GM12874 (cell line): ENCODE data around the gene STPG2.

Experiments
- CTCF ChIP-seq: IDR thresholded peaks from 2 replicates; pipeline ENCODE4 v1.5.1; 2011; ENCODE audit warnings: low read depth, mild to moderate bottlenecking, control low read depth, low read length, moderate library complexity; ENCODE audit not compliant: insufficient read depth

Gene STPG2

GRCh38 chr4:98093662-98094061 is 49.6 kb downstream of the STPG2 start:
- no peak for TF ChIP-seq CTCF

- 0 out of 2 replicates have a peak, but pooled peaks have one; percentile 26 for TF ChIP-seq CTCF
Measured at GRCh38 chr4:98092833-98093439, 50.3 kb downstream of the STPG2 start.

- no peak for TF ChIP-seq CTCF
Measured at GRCh38 chr4:98081936-98082335, 61.3 kb downstream of the STPG2 start.

GRCh38 chr4:98068495-98068894 is 74.8 kb downstream of the STPG2 start:
- TF ChIP-seq CTCF = no peak

- no peak for TF ChIP-seq CTCF
Measured at GRCh38 chr4:98055800-98056501, 87.3 kb downstream of the STPG2 start.

- no peak for TF ChIP-seq CTCF
Measured at GRCh38 chr4:98046665-98047064, 96.6 kb downstream of the STPG2 start.

GRCh38 chr4:98030059-98030458 is 113.2 kb downstream of the STPG2 start:
- TF ChIP-seq CTCF = no peak
